Stimulated activated CD4-positive, alpha-beta T cell treated with anti-CD3 and anti-CD28 coated beads, Interleukin-15, amount 100 ng/mL, for 1 hour (primary cell): ENCODE measurements around the gene DKK3.

Experiments used
- DNase-seq, 2 donors: peaks; one replicate each; pipeline ENCODE4 v3.0.0-alpha.2; 2020; ENCODE audit warnings: low read depth in 1 of 2, low spot score in 1 of 2

DKK3 gene

GRCh38 chr11:11946878-11947277 lies 61.5 kb downstream of the DKK3 start:
- no peak for DNase-seq

- no peak for DNase-seq
Measured at GRCh38 chr11:11946180-11946579, 62.2 kb downstream of the DKK3 start.

- DNase-seq, result no peak
Measured at GRCh38 chr11:11944444-11944843, 64.0 kb downstream of the DKK3 start.

GRCh38 chr11:11942668-11943067 lies 65.8 kb downstream of the DKK3 start:
- DNase-seq, result no peak

GRCh38 chr11:11940551-11940950 lies 67.9 kb downstream of the DKK3 start:
- DNase-seq, result no peak

GRCh38 chr11:11937957-11938356 lies 70.5 kb downstream of the DKK3 start:
- DNase-seq, result no peak

- DNase-seq, result no peak
Measured at GRCh38 chr11:11937433-11937832, 71.0 kb downstream of the DKK3 start.

GRCh38 chr11:11935536-11935935 lies 72.9 kb downstream of the DKK3 start:
- no peak for DNase-seq

GRCh38 chr11:11931461-11932055 lies 76.9 kb downstream of the DKK3 start:
- no peak for DNase-seq

- DNase-seq, result no peak
Measured at GRCh38 chr11:11929920-11930319, 78.5 kb downstream of the DKK3 start.

GRCh38 chr11:11923828-11924227 lies 84.6 kb downstream of the DKK3 start:
- no peak for DNase-seq

- DNase-seq, result no peak
Measured at GRCh38 chr11:11916981-11917399, 91.4 kb downstream of the DKK3 start.

GRCh38 chr11:11915625-11916024 lies 92.8 kb downstream of the DKK3 start:
- no peak for DNase-seq

GRCh38 chr11:11913395-11913794 lies 95.0 kb downstream of the DKK3 start:
- DNase-seq, result no peak
